Nephron (organoid): ENCODE data around the gene USP17L30.
"Not testable (repeated sequence)": the region's sequence is repeated elsewhere in the genome, so short reads cannot be mapped to it uniquely, and the experiment has no call there.

ENCODE experiments used
- H3K27ac Mint-ChIP-seq, 3 experiments: 2 replicates each; pipeline ENCODE4 v1.8.0; 2020; ENCODE audit warnings: mixed read lengths in 3 of 3, mild to moderate bottlenecking in 2 of 3, moderate library complexity in 1 of 3
- H3K27me3 Mint-ChIP-seq: 2 replicates; pipeline ENCODE4 v1.8.0; 2021; ENCODE audit warnings: low read depth, mild to moderate bottlenecking, moderate library complexity, mixed read lengths
- H3K36me3 Mint-ChIP-seq: 2 replicates; pipeline ENCODE4 v1.8.0; 2020; ENCODE audit warnings: low read depth, mixed read lengths
- H3K4me1 Mint-ChIP-seq: 2 replicates; pipeline ENCODE4 v1.8.0; 2020; ENCODE audit warnings: mixed read lengths
- H3K4me3 Mint-ChIP-seq, 3 experiments: 2 replicates each; pipeline ENCODE4 v1.8.0; 2020; ENCODE audit warnings: mild to moderate bottlenecking in 3 of 3, mixed read lengths in 3 of 3, moderate library complexity in 2 of 3
- H3K9me3 Mint-ChIP-seq: 2 replicates; pipeline ENCODE4 v1.8.0; 2020; ENCODE audit warnings: mixed read lengths
- CTCF ChIP-seq, 3 experiments: fragments of 200-600 bp; sonication (generic); IDR thresholded peaks; one replicate each; pipeline ENCODE4 v1.5.0; 2021; ENCODE audit warnings: antibody characterized with exemption in 3 of 3; ENCODE audit not compliant: unreplicated experiment in 3 of 3

The USP17L30 gene

DNA sequence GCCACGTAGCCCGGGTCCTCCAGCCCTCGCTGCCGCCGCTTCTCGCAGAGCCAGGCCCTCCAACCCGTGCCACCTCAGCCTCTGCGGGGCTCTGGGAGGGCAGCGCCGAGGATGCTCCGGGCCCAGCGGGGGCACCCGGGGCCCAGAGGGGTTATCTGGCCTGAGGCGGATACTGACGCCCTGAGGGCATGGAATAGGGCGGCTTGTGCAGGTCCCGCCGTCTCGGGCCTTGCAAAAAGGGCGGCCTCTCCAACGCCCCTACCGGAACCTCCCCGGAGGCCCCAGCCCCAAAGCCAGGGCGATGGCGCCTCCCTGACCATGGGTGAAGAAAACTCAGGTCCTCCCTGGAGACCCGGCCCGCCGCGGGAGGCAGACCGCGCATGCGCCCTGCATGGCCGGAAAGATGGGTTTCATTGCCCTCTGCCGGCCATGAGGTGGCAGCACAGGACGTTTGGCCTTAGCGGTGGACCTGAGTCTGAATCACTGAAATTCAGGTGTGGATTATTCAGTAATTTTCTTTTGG lies 18.1 kb downstream of the USP17L30 start:
- H3K4me1 Mint-ChIP-seq, H3K27ac Mint-ChIP-seq, H3K36me3 Mint-ChIP-seq, H3K9me3 Mint-ChIP-seq, H3K27me3 Mint-ChIP-seq: not testable (repeated sequence)
- TF ChIP-seq CTCF (IDR thresholded peaks at IDR 0.05; ENCODE audit: unreplicated experiment in 3 of 3): peak; percentile 53 to 54 (median 53)
- peak overlapping the region in 2 of 3 experiments; percentile 3 to 23 for H3K4me3 Mint-ChIP-seq

DNA sequence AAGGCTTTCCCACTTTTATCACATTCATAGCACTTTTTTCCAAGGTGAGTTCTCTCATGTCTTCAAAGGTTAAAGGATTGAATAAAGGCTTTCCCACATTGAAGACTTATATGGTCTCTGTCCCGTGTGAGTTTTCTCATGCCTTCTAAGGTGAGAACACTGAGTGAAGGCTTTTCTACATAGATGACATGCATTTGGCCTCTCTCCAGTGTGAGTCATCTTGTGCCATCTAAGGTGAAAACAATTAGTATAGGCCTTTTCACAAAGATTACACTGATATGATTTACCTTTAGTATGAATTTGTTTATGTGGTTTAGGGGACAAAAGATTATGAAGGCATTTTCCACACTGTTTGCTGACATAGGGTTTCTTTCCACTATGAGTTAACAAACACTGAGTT lies 21.2 kb downstream of the USP17L30 start:
- peaks cover 2% of the 10 kb centered on the region for H3K9me3 Mint-ChIP-seq
- TF ChIP-seq CTCF (IDR thresholded peaks at IDR 0.05; ENCODE audit: unreplicated experiment in 3 of 3): no peak
- H3K27ac Mint-ChIP-seq: no peak overlapping the region
- no peaks in the 10 kb centered on the region for H3K27me3 Mint-ChIP-seq
- no peaks in the 10 kb centered on the region for H3K36me3 Mint-ChIP-seq
- H3K4me3 Mint-ChIP-seq: no peak overlapping the region
- H3K4me1 Mint-ChIP-seq: no peaks in the 10 kb centered on the region

DNA sequence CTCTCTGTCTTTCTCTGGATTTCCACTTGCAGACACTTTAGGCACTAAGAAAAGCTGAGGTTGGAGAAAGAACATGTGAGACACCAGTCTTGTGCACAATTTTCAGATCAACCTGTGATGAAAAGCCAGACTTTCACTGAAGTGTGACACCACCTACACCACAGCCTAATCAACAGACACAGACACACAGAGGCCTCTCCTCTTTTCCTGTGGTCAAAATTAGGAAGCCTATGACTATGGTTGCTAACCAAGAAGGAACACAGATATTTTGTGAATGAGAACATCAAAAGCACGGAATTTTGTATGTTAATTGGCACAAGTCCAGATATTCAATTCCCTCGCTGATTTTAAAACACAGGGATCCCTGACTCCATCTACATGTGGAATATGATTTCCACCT lies 26.1 kb downstream of the USP17L30 start:
- not testable (repeated sequence) for H3K27me3 Mint-ChIP-seq

DNA sequence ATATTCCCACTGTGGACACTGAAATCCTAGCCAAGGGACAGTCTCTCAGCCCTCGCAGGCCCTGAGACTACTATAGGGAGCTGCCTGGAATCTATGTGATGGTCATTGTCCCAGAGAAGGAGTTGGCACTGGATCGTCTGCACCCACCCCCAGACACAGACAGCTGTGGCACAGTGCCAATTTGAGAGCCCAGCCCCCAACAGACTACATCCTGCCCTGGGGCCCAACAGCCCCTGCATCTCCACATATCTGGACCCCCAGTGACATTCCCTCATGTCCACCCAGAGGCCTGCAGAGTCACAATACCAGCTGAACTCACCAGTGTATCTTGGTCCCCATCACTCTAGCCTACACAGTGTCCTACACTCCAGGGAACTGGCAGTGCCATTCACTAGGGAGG lies 42.8 kb downstream of the USP17L30 start:
- not testable (repeated sequence) for H3K27ac Mint-ChIP-seq, H3K9me3 Mint-ChIP-seq, H3K27me3 Mint-ChIP-seq, H3K4me1 Mint-ChIP-seq, H3K4me3 Mint-ChIP-seq, H3K36me3 Mint-ChIP-seq

More for the DNA sequence above, 26.1 kb downstream of the USP17L30 start:
- H3K4me1 Mint-ChIP-seq, H3K36me3 Mint-ChIP-seq, H3K9me3 Mint-ChIP-seq, H3K4me3 Mint-ChIP-seq, H3K27ac Mint-ChIP-seq: not testable (repeated sequence)

DNA sequence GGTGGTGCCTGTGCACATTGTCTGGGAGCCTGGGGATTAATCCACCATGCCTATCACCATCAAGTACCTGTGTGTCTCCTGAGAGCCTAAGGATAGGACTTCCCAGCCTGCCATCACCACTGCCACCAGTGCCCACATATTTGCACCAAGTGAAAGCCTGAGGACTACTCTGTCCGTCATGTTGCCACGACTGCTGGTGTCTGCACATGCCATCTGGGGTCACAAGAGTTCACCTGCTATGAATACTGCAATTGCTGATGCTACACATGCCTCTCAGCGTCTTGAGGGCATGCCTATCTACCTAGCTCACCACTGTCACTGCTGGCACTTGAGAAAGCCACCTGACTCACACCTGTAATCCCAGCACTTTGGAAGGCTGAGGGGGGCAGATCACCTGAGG lies 43.6 kb downstream of the USP17L30 start:
- not testable (repeated sequence) for H3K27ac Mint-ChIP-seq, H3K4me3 Mint-ChIP-seq, H3K36me3 Mint-ChIP-seq, H3K4me1 Mint-ChIP-seq, H3K9me3 Mint-ChIP-seq, H3K27me3 Mint-ChIP-seq

GRCh38 chr4:9409793-9410192 lies 46.9 kb downstream of the USP17L30 start:
- no peaks in the 10 kb centered on the region for H3K27me3 Mint-ChIP-seq
- H3K9me3 Mint-ChIP-seq: peaks cover 19% of the 10 kb centered on the region
- no peak for TF ChIP-seq CTCF (IDR thresholded peaks at IDR 0.05; ENCODE audit: unreplicated experiment in 3 of 3)
- H3K4me3 Mint-ChIP-seq: no peak overlapping the region
- H3K27ac Mint-ChIP-seq: no peak overlapping the region
- H3K4me1 Mint-ChIP-seq: no peaks in the 10 kb centered on the region
- H3K36me3 Mint-ChIP-seq: no peaks in the 10 kb centered on the region
